ENCODE measurements around the gene ARAP3. TPM values are rescaled to one million over a fixed set of nuclear protein-coding genes. Genes with fewer than 3 reads are reported as not detected.

ARAP3 gene
- polyA plus RNA-seq, 5 donors: 35.3 to 50.1 (median 42.3) TPM

GRCh38 chr5:141704782-141705297, 22.8 kb upstream of the ARAP3 start:
- DNase-seq: no peak

- DNase-seq: no peak
Measured at GRCh38 chr5:141703133-141703561, 21.1 kb upstream of the ARAP3 start.

DNA sequence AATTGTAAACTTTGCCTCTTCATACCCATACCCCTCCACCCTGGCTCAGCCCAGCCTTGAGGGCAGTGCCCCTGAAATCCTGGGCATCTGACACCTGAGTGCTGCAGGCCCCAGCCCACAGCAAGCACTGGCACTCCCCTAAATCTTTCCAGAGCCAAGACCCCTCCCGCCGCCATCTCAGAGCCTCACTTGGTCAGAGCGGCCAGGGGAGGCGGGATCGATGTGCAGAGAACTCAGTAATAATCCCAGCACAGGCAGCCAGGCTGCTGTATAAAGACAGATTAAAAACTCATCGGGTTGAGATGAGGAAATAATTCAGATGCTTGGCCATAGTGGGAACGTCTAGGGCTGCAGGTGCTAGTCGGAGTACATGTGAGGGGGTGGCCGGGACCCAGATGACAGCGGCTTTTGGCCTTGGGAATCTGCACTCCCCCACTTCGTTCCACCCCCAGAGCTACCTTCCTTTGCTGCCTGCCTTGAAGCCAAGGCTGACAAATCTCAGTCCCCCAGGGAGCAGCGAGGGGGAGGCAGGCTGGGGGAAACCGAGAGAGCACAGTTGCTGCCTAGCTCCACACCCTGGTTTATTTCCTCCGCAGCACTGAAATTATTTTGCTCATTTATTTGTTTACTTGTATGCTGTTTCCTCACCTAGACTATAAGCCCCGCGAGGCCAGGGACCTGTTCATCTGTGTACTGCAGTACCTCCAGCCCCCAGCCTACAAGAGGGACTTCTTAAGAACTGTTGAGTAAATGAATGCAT, 19.5 kb upstream of the ARAP3 start:
- no peak for DNase-seq

DNA sequence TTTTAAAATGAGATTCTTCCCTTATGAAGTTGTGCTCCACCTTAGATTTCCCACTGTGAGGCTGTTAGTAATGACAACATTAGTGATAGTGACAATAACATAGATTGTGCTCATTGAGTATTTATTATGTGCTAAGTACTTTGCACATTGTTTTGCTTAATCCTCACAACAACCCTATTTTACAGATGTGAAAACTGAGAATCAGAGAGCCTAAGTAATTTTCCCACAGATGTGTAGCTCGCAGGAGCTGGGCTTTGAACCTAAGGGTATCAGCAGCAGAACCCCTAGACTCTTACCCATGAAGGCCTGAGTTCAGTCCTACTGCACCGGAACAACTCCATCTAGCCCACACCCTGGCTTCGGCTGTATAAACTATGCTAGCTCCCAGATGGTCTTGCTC, 15.6 kb upstream of the ARAP3 start:
- no peak for DNase-seq

DNA sequence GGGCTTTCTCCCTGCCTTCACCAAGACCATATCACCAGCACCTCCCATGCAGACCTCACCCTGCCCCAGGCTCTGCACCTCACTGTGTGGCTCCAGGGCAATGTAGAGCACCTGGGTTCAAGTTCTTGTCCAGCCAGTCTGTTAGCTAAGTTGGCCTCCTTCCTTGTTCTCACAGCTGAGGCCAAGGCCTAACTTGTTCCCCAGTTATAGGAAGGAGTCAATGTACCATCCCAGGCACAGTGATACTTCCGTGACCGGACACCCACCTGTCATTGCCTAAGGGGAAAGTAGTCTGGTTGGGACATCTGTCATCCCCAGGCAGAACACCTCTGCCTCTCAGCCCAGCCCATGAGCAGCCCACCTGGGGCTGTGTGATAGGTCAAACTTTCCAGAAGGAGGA, 14.4 kb upstream of the ARAP3 start:
- no peak for DNase-seq

GRCh38 chr5:141695627-141696215, 13.7 kb upstream of the ARAP3 start:
- no peak for DNase-seq

DNA sequence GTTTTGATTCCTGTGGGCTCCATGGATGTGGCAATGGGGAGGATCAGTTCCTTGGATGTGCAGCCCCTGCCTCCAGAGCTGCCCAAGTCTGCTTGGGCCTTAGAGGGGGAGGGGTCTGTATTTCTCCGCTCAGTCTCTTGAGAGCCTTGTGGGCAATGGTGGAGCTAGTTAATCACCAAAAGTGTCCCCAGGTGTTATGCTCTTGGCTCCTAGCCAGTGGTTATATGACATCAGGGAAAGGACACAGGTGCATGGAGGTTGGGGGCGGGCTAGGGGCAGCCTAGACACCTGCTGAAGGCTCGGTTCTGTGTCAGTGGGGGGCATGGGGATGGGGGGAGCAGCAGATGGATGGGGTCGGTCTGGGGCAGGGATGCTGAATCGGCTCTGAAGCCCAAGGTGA, 12.4 kb upstream of the ARAP3 start:
- DNase-seq: no peak

DNA sequence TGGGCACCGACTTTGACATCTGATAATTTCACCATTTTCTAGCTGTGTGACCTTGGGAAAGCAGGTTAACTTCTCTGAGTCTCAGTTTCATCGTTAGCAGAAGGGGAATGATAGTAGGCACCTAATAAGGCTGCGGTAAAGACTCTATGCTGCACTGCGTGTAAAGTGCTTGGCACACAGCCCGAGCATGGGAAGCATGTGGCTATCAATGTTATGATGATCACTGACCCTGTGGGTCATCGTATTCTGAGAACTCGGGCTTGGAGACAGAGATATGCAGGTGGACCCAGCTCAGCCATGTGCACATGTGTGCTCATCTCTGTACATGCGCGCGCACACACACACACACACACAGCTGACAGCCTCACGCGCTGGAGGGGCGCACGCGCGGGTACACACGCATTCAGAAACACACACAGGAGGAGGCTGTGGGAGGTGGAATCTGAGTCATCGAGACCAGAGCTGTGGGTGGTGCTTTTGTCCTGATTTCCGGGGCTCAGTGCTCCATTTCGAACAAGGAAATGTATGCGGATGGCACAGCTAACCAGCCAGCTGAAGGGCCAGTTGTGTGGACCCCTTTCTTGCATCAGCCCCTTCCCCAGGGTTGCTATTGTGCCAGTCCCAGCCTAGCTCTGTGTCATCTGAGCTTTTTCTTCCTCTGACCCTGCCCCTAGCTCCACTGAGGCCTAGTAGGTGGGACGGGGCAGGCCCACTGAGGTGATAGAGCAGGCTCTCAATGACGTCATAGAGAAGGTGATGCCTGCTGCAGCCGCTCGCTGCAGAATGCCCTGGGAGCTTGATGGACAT, 11.1 kb upstream of the ARAP3 start:
- DNase-seq: no peak

DNA sequence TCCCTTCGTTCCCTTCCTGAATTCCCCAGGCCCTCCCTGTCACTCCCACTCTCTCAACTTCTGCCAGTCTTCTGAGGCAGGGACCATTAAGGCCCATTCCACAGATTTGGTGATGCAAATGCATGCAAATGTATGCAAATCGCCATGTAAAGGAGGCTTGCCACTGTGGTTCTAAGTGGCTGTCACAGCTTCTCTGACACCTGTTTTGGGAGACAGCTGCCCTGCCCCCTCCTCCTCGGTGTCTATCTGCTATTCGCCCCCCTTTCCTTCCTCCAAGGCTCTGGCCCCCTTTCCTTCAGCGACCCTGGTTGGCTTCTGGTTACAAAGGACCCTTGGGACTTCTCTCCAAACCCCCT, 10.5 kb upstream of the ARAP3 start:
- no peak for DNase-seq

DNA sequence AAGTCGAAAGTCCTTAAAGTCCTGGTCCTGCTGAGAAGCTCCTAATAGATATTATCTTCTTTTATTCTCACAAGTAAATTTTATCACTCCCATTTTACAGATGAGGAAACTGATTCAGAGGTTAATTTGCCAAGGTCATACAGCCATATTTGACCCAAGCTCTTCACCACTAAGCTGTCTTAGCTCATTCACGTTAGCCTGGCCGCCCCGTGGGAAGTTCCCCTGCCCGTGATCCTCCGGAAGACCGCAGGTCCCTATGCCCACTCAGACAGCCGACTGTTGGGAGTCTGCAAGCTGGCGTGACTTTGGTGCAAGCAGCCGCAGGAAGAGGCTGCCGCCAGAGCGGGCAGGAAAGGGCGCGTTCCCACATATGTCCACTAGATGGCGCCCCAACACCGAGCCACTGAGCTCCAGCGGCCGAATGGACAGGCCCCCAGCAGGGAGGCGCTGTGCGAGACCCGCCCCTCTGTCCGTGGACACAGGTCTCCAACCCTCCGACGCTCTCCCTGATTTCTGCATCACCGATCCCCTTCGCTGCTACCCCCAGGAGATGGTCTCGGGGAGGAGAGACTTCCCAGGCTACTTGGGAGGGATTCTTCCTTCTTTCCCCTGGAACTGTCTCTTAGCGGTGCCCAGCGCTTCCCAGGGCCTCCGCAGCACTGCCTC, 10.0 kb upstream of the ARAP3 start:
- peak; percentile 67 to 79 for DNase-seq

GRCh38 chr5:141691286-141691866, 9.3 kb upstream of the ARAP3 start:
- no peak for DNase-seq

- DNase-seq: no peak
Measured at GRCh38 chr5:141686648-141687416, 4.8 kb upstream of the ARAP3 start.

GRCh38 chr5:141685591-141685990, 3.6 kb upstream of the ARAP3 start:
- no peak for DNase-seq

DNA sequence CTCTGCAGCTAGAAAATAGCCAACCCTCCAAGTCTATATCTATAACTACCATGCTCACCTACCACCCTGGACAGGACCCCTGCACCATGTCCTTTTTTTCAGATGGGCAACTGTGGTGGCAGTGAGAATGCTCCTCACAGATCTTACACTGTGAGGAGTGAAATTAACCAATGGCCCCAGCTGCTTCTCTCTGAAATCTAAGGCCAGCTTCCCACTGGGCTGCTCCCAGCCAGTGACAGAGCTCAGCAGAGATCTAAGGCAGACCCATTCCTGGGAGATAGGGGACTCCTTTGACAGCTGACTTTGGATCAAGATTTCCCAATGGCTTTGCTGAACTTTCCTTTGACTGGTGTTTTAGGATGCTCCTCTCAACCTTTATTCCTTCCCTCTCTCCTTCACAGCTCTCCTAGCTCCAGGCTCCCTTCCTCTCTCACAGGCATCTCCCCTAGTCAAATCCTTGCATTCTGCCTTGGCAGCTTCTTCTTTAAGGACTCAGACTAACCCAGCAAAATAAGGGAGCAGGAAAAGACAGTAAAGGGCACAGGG, 1.6 kb upstream of the ARAP3 start:
- DNase-seq: no peak

DNA sequence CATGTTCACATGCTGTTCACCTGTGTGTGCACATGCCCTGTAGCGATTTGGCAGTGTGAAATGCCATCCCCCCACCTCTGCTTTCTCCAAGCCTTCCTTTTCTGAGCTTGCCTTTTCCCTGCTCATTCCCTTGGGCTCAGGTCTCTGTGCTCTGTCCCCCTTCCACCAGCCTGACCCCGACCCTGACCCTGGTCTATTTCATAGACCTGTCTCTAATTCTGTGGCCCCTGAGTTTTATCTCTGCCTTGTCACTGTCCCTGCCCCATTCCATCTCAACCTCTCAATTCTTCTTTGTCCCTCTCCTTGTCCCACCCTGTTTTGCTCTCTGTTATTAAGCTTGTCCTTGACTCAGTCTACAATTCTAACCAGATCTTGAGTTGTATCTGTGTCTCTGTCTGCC, 735 bp downstream of the ARAP3 start:
- no peak for DNase-seq

- peak; percentile 37 to 42 for DNase-seq
Measured at GRCh38 chr5:141680751-141681201, 1.3 kb downstream of the ARAP3 start.

DNA sequence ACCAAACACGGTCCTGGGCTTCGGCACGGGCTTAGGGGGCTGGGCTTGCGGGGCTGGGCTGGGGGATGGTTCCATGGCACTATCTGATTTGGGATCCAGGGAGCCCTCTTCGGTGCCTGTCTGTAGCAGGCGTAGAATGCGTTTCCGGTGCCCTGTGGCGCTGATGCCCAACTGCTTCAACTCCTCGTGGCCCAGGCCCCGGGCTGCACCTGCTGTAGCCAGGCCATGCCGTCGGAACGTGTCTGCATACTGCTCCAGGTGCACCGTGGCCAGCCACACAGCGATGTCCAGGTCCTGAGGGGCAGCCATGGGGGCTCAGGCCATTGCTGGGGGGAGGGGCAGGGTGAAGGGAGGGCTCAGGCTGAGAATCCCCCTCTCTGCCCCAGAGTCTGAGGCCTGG, 1.9 kb downstream of the ARAP3 start:
- no peak for DNase-seq

DNA sequence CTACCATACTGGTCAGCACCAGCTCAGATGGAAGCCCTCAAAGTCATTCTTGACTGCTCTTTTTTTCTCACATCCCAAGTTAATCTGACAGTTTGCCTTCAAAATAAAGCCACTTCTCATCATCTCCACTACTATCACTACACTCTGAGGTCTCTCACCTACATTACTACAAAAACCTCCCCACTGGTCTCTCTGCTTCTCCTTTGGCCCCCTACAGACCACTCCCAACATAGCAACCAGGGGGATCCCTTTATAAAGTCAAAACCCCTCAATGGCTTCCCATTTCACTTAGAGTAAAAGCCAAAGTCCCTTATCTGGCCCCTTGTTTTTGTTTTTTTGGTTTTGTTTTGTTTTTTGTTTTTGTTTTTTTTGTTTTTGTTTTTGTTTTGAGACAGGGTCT, 4.6 kb downstream of the ARAP3 start:
- DNase-seq: no peak

GRCh38 chr5:141675672-141676071, 6.4 kb downstream of the ARAP3 start:
- no peak for DNase-seq

DNA sequence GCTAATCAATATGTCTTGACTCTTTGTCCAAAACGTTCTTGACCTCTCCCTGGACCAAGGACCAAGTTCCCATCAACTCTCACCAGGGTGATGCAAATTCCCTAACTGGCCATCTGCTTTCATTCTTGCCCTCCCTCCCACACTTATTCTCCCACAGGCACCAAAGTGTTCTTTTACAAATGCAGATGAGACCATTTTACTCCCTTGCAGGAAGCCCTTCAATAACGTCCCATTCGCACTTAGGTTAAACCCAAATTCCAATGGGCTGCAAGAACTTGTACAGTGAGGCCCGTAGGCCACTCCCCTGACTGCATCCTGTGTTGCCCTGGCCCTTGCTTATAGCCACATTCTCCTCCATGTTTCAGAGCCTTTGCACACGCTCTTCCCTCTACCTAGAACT, 7.3 kb downstream of the ARAP3 start:
- DNase-seq: no peak
